Measurements from ENCODE around the gene SLC35F1. TPM values are rescaled to one million over a fixed set of nuclear protein-coding genes. Genes with fewer than 3 reads are reported as not detected.

Gene SLC35F1
- total and polyA plus RNA-seq, 4 donors, result 0.01 to 0.09 (median 0.08) TPM; not detected in 1

DNA sequence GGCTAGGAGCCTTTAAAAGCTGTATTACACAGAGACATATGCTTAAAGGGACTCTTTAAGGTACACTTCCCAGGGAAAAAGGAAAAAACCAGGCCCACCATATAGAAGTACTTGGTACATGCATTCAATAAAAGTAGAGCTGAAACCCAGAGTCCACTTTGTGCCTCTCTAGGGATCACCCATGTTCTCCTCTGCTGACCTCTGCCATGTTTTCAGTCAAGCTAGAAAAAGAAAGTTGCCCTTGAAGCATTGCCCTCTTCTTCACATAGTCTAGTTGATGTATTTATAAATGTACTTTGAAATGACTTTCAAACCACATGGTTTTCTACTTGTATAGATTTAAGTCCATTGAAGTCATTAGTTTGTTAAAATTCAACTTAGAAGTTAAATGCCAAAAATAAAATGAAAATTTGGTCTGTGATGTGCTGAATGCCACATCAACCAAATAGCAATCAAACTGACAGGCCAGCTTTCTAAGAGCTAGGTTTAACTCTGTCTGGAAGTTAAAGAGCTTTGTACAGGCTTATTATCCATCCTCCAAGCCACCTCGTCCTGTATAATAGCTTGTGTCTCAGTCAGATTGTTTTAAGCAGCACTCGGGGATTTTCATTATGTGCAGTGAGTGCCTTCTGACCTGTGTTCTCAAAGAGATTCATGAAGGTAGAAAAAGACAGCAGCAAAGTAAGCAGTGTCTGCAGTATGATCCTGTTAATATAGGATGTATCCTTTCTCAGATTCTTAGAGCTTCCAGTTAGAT lies 402.5 kb downstream of the SLC35F1 start:
- Histone ChIP-seq H3K9me3 (ENCODE audit: control insufficient read depth in 4 of 4, low read length in 3 of 4) (no peaks in the 10 kb centered on the region), H3K36me3 (ENCODE audit: control insufficient read depth in 4 of 4, insufficient read depth in 3 of 4, low read depth in 1 of 4, low read length in 3 of 4) (no peaks in the 10 kb centered on the region), H3K9ac (ENCODE audit: low read depth in 1 of 2, low read length in 2 of 2) (no peak overlapping the region), H3K4me3 (ENCODE audit: low read depth in 1 of 3, low read length in 3 of 3) (no peak overlapping the region), H3K27me3 (ENCODE audit: control insufficient read depth in 4 of 4, insufficient read depth in 4 of 4, low read length in 3 of 4) (no peaks in the 10 kb centered on the region), H3K27ac (ENCODE audit: low read depth in 1 of 2, low read length in 2 of 2) (no peak overlapping the region), H3K4me1 (ENCODE audit: control insufficient read depth in 4 of 4, insufficient read depth in 4 of 4, low read length in 3 of 4) (peaks cover 0 to 4% (median 0%) of the 10 kb centered on the region in 4 donors)
- no peak for DNase-seq (ENCODE audit: low spot score)
- WGBS, result 67% methylated on average over 2 of the region's 2 CpGs
- no peak for TF ChIP-seq HNF4G (IDR thresholded peaks at IDR 0.05)
- no peak for TF ChIP-seq FOXA1 (IDR thresholded peaks at IDR 0.05)
- TF ChIP-seq REST (IDR thresholded peaks at IDR 0.05), result no peak
- TF ChIP-seq ZBTB33 (IDR thresholded peaks at IDR 0.05), result no peak
- TF ChIP-seq FOXA2 (IDR thresholded peaks at IDR 0.05), result no peak
- TF ChIP-seq MAX (IDR thresholded peaks at IDR 0.05), result no peak

DNA sequence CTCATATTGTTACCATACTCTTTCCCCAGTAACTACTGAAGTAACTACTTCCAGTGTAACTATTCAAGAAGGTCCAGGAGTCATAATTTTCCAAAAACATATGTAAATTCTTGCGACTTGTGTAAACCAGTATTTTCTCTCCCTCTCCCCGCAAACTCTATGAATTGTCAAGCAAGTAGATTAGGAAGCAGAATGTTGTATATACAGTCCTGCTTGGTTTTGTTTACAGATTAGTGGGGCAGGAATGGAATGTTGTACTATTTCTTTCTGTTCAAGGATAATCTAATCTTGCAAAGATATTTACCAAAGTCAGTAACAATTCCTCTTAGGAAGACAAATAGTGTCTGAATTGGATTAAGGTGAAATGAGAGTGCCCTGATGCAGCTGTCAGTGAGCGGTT lies 406.1 kb downstream of the SLC35F1 start:
- WGBS, result 64% methylated on average over 3 of the region's 3 CpGs

More for the DNA sequence above, 406.1 kb downstream of the SLC35F1 start:
- DNase-seq (ENCODE audit: low spot score), result no peak
- no peak for TF ChIP-seq SP1 (IDR thresholded peaks at IDR 0.05)
- no peak for TF ChIP-seq YY1 (IDR thresholded peaks at IDR 0.05)
- no peak for TF ChIP-seq TAF1 (conservative IDR thresholded peaks at IDR 0.05)
- TF ChIP-seq, protein P1, sequence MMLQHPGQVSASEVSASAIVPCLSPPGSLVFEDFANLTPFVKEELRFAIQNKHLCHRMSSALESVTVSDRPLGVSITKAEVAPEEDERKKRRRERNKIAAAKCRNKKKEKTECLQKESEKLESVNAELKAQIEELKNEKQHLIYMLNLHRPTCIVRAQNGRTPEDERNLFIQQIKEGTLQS (IDR thresholded peaks at IDR 0.05), result no peak
- TF ChIP-seq MAX (IDR thresholded peaks at IDR 0.05), result no peak
- no peak for TF ChIP-seq HNF4G (IDR thresholded peaks at IDR 0.05)
- TF ChIP-seq FOXA1 (IDR thresholded peaks at IDR 0.05), result no peak
- no peak for TF ChIP-seq EGR1 (IDR thresholded peaks at IDR 0.05; ENCODE audit: low read depth in 2 of 2)
- no peak for TF ChIP-seq RAD21 (IDR thresholded peaks at IDR 0.05)
- no peak for TF ChIP-seq ZBTB33 (IDR thresholded peaks at IDR 0.05)
- no peak for TF ChIP-seq REST (IDR thresholded peaks at IDR 0.05)
- no peak for TF ChIP-seq CTCF (IDR thresholded peaks at IDR 0.05; ENCODE audit: low read depth, low read length, missing input control)
- TF ChIP-seq RXRA (IDR thresholded peaks at IDR 0.05), result no peak
- no peak for TF ChIP-seq HNF4A (conservative IDR thresholded peaks at IDR 0.05)
- TF ChIP-seq GABPA (IDR thresholded peaks at IDR 0.05 in 1 of 2, conservative IDR thresholded peaks at IDR 0.05 in 1 of 2), result no peak
- Histone ChIP-seq H3K27me3 (ENCODE audit: control insufficient read depth in 4 of 4, insufficient read depth in 4 of 4, low read length in 3 of 4) (no peaks in the 10 kb centered on the region), H3K9ac (ENCODE audit: low read depth in 1 of 2, low read length in 2 of 2) (no peak overlapping the region), H3K4me3 (ENCODE audit: low read depth in 1 of 3, low read length in 3 of 3) (no peak overlapping the region), H3K4me1 (ENCODE audit: control insufficient read depth in 4 of 4, insufficient read depth in 4 of 4, low read length in 3 of 4) (peaks cover 0 to 11% (median 6%) of the 10 kb centered on the region in 4 donors), H3K36me3 (ENCODE audit: control insufficient read depth in 4 of 4, insufficient read depth in 3 of 4, low read depth in 1 of 4, low read length in 3 of 4) (no peaks in the 10 kb centered on the region), H3K27ac (ENCODE audit: low read depth in 1 of 2, low read length in 2 of 2) (no peak overlapping the region), H3K9me3 (ENCODE audit: control insufficient read depth in 4 of 4, low read length in 3 of 4) (no peaks in the 10 kb centered on the region)

All from liver (tissue), 9 donors.